ENCODE data around the gene UGT1A1.

Gene UGT1A1

DNA sequence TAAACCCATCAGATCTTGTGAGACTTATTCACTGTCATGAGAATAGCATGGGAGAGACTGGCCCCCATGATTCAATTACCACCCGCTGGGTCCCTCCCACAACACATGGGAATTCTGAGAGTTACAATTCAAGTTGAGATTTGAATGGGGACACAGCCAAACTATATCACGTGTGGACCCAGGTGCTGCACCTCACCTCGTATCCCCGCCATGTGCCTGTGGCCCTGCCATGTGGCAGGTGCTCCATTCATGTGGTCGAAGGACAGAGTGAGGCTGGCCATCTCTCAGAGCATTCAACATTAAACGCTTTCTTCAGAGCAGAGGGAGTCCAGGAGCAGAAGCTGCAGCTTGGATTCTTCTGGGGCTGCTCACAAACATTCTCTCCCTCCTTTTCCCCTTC is 50.3 kb downstream of the UGT1A1 start:
- peaks cover 5% of the 10 kb centered on the region for H3K27me3 Mint-ChIP-seq (ENCODE audit: low read depth)
- H3K36me3 Mint-ChIP-seq (ENCODE audit: low read depth): no peaks in the 10 kb centered on the region
- no peak for DNase-seq (ENCODE audit: low spot score)
- H3K4me3 Mint-ChIP-seq: no peak overlapping the region
- no peak overlapping the region for H3K27ac Mint-ChIP-seq
- H3K4me1 Mint-ChIP-seq (ENCODE audit: low read depth): no peaks in the 10 kb centered on the region
- H3K9me3 Mint-ChIP-seq: no peaks in the 10 kb centered on the region

DNA sequence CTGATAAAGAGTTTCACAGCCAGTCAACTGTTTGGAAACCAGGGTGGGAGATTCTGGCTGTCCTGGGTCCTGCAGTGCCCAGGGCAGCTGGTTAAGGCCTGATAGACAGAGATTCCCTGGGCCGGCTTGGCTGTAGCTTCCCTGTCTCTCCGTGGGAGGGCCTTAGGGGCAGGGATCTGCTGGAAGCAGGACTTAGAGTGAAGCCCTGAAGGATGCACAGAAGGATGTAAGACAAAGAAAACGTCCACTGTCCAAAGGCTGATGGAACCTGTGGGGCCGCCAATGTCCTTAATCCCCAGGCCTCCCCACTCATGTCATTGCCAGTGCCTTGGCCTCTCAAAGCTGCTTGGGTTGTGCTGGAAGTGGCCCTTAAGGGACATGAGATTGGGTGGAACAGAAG is 51.0 kb downstream of the UGT1A1 start:
- DNase-seq (ENCODE audit: low spot score): no peak
- Mint-ChIP-seq H3K27ac (no peak overlapping the region), H3K4me1 (ENCODE audit: low read depth) (no peaks in the 10 kb centered on the region), H3K27me3 (ENCODE audit: low read depth) (peaks cover 10% of the 10 kb centered on the region), H3K4me3 (no peak overlapping the region), H3K9me3 (no peaks in the 10 kb centered on the region), H3K36me3 (ENCODE audit: low read depth) (no peaks in the 10 kb centered on the region)

DNA sequence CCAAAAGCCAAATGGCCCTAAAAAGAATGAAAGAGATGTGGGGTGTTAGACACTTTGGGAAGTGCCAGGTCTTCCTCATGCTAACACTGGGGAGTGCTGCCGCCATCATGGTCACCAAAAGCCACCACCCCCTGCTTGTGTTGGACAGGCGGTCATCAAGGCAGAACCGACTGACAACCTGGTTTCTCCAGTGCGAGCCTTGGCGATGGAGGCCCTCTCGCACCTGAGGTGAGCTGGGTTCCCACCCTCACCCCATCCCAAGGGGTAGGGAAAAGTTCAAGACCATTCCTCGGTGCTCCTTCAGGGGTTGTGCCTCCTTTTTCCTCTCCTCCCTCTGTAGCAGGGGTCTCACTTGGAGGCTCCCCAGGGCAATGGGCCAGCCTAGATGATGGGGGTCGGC is 51.7 kb downstream of the UGT1A1 start:
- Mint-ChIP-seq H3K4me1 (ENCODE audit: low read depth) (no peaks in the 10 kb centered on the region), H3K27ac (no peak overlapping the region), H3K4me3 (no peak overlapping the region)

DNA sequence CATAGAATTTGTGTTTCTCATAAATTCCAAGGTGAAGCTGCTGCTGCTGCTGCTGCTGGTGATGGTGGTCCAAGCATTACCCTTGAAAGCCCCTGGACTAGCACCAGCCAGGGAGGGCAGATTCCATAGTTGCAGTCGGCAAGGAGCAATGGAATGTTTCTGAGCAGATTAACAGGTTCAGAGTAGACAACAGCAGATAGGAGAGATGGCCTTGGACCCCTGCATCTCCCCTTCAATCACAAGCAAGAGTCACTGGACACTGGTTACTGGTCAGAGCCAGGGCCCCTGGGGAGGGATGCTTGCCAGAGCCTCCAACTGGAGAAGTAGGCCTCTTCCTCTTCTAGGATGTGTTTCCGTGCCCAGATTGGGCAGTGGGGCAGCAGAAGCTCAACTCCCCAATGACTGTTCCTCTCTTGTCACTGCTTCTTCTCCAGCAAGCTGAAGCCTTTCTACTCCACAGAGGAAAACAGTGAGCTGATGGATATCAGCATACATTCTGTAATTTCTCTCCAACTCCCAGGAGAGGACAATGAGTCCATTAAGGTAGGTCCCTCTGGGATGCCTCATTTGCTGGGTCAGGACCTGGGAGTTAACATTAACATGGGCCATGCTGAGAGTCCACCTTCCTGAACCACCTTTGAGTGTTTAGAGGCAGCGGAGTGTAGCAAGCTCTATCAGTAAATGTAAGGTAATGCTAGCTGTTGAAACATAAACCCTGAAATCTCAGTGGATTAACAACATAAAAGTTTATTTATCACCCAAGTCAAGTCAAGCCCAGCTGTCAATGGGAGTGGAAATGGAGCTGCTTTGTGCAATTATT is 53.4 kb downstream of the UGT1A1 start:
- Mint-ChIP-seq H3K27ac (no peak overlapping the region), H3K4me3 (no peak overlapping the region), H3K27me3 (ENCODE audit: low read depth) (peaks cover 10% of the 10 kb centered on the region), H3K4me1 (ENCODE audit: low read depth) (no peaks in the 10 kb centered on the region), H3K36me3 (ENCODE audit: low read depth) (no peaks in the 10 kb centered on the region), H3K9me3 (no peaks in the 10 kb centered on the region)
- DNase-seq (ENCODE audit: low spot score): no peak

More for the DNA sequence above, 51.7 kb downstream of the UGT1A1 start:
- DNase-seq (ENCODE audit: low spot score): no peak
- Mint-ChIP-seq H3K27me3 (ENCODE audit: low read depth) (peaks cover 10% of the 10 kb centered on the region), H3K9me3 (no peaks in the 10 kb centered on the region), H3K36me3 (ENCODE audit: low read depth) (no peaks in the 10 kb centered on the region)

DNA sequence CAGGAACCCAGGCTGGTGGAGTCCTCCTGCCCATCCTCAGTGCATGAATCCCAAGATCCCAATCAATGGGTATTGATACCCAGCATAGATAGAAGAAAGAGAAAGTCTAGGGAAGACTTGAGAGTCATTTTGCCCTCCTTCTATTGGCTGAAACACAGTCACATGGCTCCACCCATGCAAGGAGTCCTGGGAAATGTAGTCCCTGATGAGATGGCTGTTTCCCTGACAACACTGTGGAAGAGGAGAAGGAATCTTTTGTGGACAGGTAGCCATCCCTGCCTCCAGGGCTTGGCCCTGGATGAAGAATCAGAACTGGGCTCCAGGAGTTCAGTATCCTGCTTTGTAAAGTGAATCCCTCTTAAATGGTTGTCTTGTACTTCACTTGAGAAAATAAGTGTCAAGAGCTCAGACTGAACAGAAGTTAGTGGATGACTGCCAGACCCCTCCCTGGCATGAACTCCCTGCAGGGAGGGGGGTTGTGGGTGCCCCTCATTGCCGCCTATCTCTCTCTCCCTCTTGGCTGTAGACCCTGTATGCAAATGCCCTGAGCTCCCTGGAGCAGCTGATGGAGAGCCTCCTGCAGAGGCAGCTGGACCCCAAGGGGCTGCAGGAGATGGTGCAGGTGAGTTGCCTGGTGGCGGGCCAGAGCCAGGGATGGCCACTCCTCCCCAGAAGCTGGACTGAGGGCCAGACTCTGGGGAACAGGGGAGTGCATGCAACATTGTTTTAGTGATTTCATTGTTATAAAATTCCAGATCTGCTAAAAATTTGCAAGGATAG is 54.2 kb downstream of the UGT1A1 start:
- Mint-ChIP-seq H3K27ac (no peak overlapping the region), H3K4me1 (ENCODE audit: low read depth) (no peaks in the 10 kb centered on the region), H3K36me3 (ENCODE audit: low read depth) (no peaks in the 10 kb centered on the region), H3K27me3 (ENCODE audit: low read depth) (peaks cover 10% of the 10 kb centered on the region), H3K4me3 (no peak overlapping the region), H3K9me3 (no peaks in the 10 kb centered on the region)
- no peak for DNase-seq (ENCODE audit: low spot score)

GRCh38 chr2:233815861-233816260 is 55.8 kb downstream of the UGT1A1 start:
- Mint-ChIP-seq H3K4me1 (ENCODE audit: low read depth) (no peaks in the 10 kb centered on the region), H3K27me3 (ENCODE audit: low read depth) (peaks cover 10% of the 10 kb centered on the region), H3K9me3 (no peaks in the 10 kb centered on the region), H3K4me3 (no peak overlapping the region), H3K27ac (no peak overlapping the region), H3K36me3 (ENCODE audit: low read depth) (no peaks in the 10 kb centered on the region)
- no peak for DNase-seq (ENCODE audit: low spot score)

DNA sequence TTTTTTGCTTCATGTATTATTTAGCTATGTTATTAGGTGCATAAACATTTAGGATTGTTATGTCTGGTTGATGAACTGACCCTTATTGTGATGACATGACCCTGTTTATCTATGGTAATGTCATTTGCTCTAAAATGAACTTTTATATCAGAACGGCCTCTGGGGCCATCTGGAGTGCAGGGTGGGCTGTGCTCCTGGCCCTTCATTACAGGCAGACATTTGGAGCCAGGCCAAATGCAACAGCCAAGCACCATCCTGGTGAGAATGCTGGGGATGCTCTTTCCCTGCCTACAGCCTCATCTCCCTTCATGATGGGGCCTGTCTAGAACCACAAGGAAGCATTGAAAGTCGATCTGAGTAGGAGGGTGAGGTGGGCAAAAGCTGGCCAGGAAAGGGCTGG is 56.3 kb downstream of the UGT1A1 start:
- no peak overlapping the region for H3K27ac Mint-ChIP-seq
- no peaks in the 10 kb centered on the region for H3K4me1 Mint-ChIP-seq (ENCODE audit: low read depth)
- H3K36me3 Mint-ChIP-seq (ENCODE audit: low read depth): no peaks in the 10 kb centered on the region
- DNase-seq (ENCODE audit: low spot score): no peak
- no peak overlapping the region for H3K4me3 Mint-ChIP-seq
- no peaks in the 10 kb centered on the region for H3K9me3 Mint-ChIP-seq
- peaks cover 10% of the 10 kb centered on the region for H3K27me3 Mint-ChIP-seq (ENCODE audit: low read depth)

DNA sequence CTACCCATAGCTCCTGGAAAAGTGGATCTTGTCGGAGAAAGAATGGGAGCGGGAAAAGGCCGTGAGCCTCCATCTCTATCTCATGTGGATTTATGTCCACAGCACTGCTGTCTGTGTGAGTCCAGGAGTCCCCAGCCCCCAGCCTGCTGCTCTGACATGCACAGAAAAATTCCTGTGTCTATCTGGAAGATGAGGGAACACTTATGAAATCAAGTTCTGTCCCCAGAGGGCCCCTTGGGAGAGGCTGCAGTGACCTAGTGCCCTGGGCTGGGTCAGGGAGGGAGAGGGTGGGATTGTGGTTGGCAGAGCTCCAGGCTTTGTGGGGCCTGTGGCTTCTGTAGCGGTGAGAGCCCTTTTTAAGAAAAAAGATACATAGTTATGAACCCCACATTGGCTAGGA is 56.7 kb downstream of the UGT1A1 start:
- DNase-seq (ENCODE audit: low spot score): no peak

GRCh38 chr2:233817361-233817911 is 57.4 kb downstream of the UGT1A1 start:
- H3K36me3 Mint-ChIP-seq (ENCODE audit: low read depth): no peaks in the 10 kb centered on the region
- no peaks in the 10 kb centered on the region for H3K4me1 Mint-ChIP-seq (ENCODE audit: low read depth)
- no peaks in the 10 kb centered on the region for H3K9me3 Mint-ChIP-seq
- H3K27ac Mint-ChIP-seq: no peak overlapping the region
- no peak for DNase-seq (ENCODE audit: low spot score)
- peaks cover 10% of the 10 kb centered on the region for H3K27me3 Mint-ChIP-seq (ENCODE audit: low read depth)
- no peak overlapping the region for H3K4me3 Mint-ChIP-seq

More for the DNA sequence above, 56.7 kb downstream of the UGT1A1 start:
- Mint-ChIP-seq H3K27ac (no peak overlapping the region), H3K27me3 (ENCODE audit: low read depth) (peaks cover 10% of the 10 kb centered on the region), H3K4me1 (ENCODE audit: low read depth) (no peaks in the 10 kb centered on the region), H3K4me3 (no peak overlapping the region), H3K9me3 (no peaks in the 10 kb centered on the region), H3K36me3 (ENCODE audit: low read depth) (no peaks in the 10 kb centered on the region)

DNA sequence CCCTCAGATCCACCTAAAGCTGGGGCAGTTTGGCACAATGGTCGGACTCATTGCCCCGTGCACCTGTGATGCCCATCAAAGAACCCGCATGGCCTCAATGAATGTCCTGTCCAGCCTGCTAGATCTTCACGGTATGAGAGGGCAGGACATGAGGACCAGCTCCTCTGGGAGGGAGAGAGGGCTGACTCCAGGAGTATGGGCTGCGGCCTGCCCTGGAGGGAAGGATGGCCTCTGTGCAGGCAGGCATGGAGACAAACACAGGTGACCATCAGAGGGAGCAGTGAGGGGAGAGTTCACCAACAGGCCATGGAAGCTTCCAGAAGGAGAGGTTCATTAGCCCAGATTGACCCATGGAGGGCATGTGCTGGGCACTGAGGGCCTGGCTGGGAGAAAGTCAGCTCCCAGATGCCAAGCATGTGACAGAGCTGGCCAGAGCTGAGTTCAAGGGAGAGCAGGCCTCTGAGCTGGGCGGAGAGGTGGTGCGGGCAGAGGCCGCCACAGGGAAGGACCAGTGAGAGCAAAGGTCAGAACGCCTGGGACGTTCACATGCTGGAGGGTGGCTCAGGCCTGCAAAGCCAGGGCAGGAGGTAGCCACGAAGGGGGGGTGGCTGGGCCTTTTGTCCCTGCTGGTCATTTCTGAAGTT is 58.0 kb downstream of the UGT1A1 start:
- Mint-ChIP-seq H3K4me3 (no peak overlapping the region), H3K27ac (no peak overlapping the region), H3K9me3 (no peaks in the 10 kb centered on the region), H3K36me3 (ENCODE audit: low read depth) (no peaks in the 10 kb centered on the region), H3K4me1 (ENCODE audit: low read depth) (no peaks in the 10 kb centered on the region), H3K27me3 (ENCODE audit: low read depth) (peaks cover 10% of the 10 kb centered on the region)
- no peak for DNase-seq (ENCODE audit: low spot score)

GRCh38 chr2:233818639-233819621 is 58.9 kb downstream of the UGT1A1 start:
- H3K4me3 Mint-ChIP-seq: no peak overlapping the region
- H3K9me3 Mint-ChIP-seq: no peaks in the 10 kb centered on the region
- peaks cover 10% of the 10 kb centered on the region for H3K27me3 Mint-ChIP-seq (ENCODE audit: low read depth)
- no peaks in the 10 kb centered on the region for H3K4me1 Mint-ChIP-seq (ENCODE audit: low read depth)
- no peak for DNase-seq (ENCODE audit: low spot score)
- no peak overlapping the region for H3K27ac Mint-ChIP-seq
- no peaks in the 10 kb centered on the region for H3K36me3 Mint-ChIP-seq (ENCODE audit: low read depth)

DNA sequence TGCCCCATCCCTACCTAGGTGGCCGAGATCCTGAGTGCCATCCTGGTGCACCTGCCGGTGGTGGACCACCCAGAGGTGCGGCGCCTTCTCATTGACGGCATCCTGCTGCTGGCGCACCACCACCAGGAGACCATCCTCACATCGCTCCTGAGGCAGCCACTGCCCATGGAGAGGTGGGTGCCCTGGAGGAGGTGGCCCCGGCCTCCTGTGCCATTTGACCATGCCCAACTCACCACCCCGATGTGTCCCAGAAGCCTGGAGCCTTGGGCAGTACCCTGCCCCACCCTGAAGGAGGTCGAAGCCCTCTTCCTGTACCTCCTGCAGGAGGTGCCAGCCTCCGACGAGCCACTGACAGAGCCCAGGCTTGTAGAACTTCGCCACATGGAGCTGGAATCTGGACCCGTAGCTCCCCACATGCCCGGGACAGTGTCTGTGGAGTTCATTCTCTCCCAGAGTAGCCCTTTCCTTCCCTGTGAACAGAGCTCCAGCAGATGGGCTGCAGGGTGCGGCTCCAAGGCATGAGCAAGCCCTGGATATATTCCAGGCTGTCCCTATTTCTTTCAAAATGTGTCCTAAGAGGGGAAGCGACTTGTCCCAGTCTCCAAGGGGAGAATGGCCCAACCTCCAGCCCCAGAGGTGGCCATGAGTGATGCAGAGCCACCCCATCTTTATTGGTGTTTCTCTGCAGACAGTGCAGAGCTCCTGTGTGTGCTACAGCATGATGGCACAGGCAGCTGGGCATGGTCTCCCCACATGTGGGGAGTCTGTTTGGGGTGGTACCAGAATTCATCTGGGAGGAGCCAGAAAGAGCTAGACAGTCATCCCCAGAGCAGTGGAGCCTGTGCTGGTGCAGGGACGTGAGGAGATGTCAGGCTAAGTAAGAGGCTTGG is 60.1 kb downstream of the UGT1A1 start:
- no peak for DNase-seq (ENCODE audit: low spot score)
- no peak overlapping the region for H3K27ac Mint-ChIP-seq
- H3K9me3 Mint-ChIP-seq: no peaks in the 10 kb centered on the region
- H3K36me3 Mint-ChIP-seq (ENCODE audit: low read depth): no peaks in the 10 kb centered on the region
- peaks cover 7% of the 10 kb centered on the region for H3K27me3 Mint-ChIP-seq (ENCODE audit: low read depth)
- no peaks in the 10 kb centered on the region for H3K4me1 Mint-ChIP-seq (ENCODE audit: low read depth)
- H3K4me3 Mint-ChIP-seq: no peak overlapping the region
